Right lobe of liver (tissue), 4 donors: Measurements from ENCODE around the gene CREBL2.

Experiments used
- CTCF ChIP-seq, 4 donors: fragments of 200-600 bp in 3 of 4; fragments of 450-650 bp in 1 of 4; IDR thresholded peaks; one replicate each; pipeline versions ENCODE4 v1.5.1 to v1.8.0; 2016 to 2022; ENCODE audit warnings: antibody characterized with exemption in 4 of 4, mild to moderate bottlenecking in 2 of 4
- POLR2A ChIP-seq: fragments of 450-650 bp; IDR thresholded peaks from one replicate; pipeline ENCODE4 v1.6.1; 2017; ENCODE audit warnings: antibody characterized with exemption, mild to moderate bottlenecking
- donor health status: DM: no; HTN: no; CAD: no.
- donor health status: DM: no; HTN: no; CAD: no.
- donor health status: DM: no; HTN: yes; CAD: no.

GRCh38 chr12:12654691-12655460 lies 43.2 kb downstream of the CREBL2 start:
- TF ChIP-seq POLR2A = no peak
- TF ChIP-seq CTCF (IDR thresholded peaks at IDR 0.05) = no peak
